Measurements from ENCODE around the gene SEMG1.

The SEMG1 gene, protein sequence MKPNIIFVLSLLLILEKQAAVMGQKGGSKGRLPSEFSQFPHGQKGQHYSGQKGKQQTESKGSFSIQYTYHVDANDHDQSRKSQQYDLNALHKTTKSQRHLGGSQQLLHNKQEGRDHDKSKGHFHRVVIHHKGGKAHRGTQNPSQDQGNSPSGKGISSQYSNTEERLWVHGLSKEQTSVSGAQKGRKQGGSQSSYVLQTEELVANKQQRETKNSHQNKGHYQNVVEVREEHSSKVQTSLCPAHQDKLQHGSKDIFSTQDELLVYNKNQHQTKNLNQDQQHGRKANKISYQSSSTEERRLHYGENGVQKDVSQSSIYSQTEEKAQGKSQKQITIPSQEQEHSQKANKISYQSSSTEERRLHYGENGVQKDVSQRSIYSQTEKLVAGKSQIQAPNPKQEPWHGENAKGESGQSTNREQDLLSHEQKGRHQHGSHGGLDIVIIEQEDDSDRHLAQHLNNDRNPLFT

DNA sequence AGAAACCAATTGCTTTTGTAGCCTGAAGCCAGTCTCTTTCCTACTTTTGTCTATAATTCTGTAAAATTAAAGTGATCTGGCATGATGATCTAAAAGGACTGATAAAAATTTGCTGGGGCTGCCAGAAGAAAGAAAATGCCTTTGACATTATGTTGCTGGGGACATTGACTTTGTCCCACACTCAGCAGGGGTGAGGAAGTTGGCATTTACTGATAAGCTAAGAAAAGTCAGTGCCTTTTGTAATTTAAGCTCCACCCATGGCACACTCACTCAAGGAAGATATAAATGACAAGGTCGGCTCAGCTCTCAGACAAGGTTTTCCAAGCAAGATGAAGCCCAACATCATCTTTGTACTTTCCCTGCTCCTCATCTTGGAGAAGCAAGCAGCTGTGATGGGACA, at the start of gene SEMG1:
Gene SEMG1 (plus strand): TSS at position 309 of the 400 bp plus-strand sequence. CDS start 21 bp downstream, at position 330.
- DNase-seq, result no peak

- DNase-seq, result no peak
These were observed 48.9 kb upstream of the SEMG1 start for GRCh38 chr20:45157962-45158361.

GRCh38 chr20:45163083-45163803, 43.6 kb upstream of the SEMG1 start:
- no peak for DNase-seq

- no peak for DNase-seq
These were observed 41.9 kb upstream of the SEMG1 start for GRCh38 chr20:45164906-45165305.

- DNase-seq, result no peak
These were observed 33.3 kb upstream of the SEMG1 start for GRCh38 chr20:45173522-45173921.

GRCh38 chr20:45174434-45175364, 32.1 kb upstream of the SEMG1 start, which contains the start of gene PI3:
TSS of gene PI3 (plus strand) at chr20:45174902. CDS start at chr20:45174923, 21 bp downstream.
- DNase-seq, result no peak

GRCh38 chr20:45176526-45177267, 30.1 kb upstream of the SEMG1 start:
- no peak for DNase-seq

DNA sequence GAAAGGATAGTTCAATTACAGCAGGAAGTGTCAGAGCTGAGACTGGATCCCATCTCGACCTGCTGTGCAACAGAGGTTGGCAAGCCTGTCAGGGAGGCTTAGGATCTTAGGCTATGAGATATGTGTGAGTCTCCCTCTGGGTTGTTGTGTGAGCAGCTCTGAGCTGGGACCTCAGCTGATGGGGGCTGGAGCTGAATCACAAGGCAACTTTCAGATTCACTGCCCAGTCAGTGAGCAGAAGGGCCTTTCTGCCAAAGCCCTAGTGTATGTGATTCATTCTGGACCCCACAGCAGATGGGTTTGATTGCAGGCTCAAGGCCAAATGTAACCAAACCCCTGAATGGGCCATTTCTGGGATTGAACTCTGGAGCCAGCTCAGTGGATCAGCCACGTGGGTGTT, 27.7 kb upstream of the SEMG1 start:
- DNase-seq, result no peak

DNA sequence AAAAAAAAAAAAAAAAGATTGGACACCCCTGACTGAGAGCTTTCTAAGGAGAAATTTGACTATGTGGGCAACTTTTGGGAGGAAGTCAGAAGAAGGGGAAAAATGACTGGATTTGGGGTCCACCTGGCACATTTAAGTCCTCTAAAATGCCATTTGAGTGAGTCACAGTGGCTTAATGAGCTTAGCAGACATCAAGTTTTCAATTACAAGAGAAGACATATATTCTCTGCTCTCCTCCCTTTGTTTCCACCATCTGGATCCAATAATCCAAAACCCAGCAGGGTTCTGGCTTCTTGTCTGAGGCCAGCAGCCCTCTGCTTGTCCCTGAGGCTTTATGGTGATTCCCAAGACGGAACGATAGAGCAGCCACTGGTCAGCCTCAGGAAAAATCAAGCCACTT, 25.2 kb upstream of the SEMG1 start:
- no peak for DNase-seq

DNA sequence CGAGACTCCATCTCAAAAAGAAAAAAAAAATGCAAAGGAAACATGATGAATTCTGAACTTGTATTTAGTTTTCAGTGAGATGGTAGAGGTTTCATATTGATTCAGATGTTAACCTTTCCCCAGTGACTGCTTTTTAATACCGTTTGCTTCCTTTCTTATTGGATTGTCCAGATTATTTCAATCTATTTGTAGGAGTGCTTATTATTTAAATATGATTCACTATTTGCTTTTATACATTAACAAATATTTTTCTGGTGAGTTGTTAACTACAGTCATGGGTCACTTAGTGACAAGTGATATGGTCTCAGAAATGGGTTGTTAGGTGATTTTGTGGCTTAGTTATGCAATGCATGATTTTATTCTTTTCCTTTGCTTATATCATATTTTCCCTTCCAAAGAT, 23.7 kb upstream of the SEMG1 start:
- DNase-seq, result no peak

GRCh38 chr20:45187693-45188092, 19.1 kb upstream of the SEMG1 start:
- no peak for DNase-seq

DNA sequence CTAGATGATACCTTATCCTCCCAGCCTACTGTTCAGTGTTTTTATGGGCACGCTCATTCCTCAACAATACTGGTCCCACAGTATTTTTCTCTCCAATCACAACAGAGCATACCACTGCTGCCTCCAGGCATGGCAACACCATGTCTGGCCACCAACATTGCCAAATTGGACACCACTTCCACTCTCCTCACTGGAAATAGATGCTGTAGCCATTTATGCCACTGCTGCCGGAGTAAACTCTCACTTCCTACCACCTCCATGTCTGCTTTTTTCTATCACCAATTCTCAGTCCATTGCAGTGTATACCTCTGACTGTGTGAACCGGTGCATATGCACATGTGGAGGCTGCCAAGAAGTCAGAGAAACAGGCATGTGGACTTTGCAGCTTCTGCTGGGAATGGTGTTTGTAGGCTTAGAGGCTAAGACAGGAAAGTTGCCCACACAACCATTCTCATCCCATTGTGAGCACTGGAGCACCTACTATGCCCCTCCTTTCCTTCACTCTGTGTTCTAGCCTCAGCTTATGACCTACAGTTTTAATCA, 17.7 kb upstream of the SEMG1 start:
- DNase-seq, result no peak

DNA sequence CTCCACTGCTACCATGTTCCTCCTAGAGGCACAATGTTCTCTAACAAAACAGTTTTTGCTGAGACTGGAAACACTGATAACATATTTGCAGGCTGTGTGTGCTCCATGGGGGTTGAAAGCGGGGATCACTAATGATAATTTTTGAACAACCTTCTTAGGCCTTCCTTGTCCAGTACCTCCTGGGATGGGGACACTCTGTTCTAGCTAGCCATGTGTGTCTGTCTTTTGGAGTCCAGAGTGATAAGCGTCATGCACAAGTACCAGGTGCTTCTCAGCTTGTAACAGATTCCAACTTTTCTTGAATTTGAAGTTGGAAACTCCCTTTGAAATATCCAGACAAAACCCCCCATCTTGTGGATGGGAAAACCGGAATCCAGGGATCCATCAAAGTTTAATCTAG, 17.0 kb upstream of the SEMG1 start:
- no peak for DNase-seq

GRCh38 chr20:45191926-45192325, 14.9 kb upstream of the SEMG1 start:
- DNase-seq, result no peak

DNA sequence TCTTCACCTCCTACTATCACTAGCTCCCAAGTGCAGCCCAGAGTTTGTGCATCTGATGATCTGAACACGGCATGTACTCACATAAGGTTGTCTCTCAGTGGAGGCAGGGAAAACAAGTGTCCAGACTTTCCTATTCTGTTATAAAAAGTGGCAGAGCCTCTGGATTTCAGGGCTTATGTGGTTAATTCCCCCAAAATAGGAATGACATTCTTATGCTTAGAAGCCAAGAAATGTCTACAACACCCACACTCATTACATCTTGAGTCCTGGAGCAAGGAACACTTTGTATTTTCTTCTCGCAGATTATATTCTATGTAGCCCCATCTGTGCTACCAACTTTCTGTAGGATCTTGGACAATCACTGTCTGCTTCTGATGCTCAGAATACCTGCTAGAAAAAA, 13.5 kb upstream of the SEMG1 start:
- no peak for DNase-seq

- DNase-seq, result no peak
These were observed 3.1 kb downstream of the SEMG1 start for GRCh38 chr20:45209924-45210323.

DNA sequence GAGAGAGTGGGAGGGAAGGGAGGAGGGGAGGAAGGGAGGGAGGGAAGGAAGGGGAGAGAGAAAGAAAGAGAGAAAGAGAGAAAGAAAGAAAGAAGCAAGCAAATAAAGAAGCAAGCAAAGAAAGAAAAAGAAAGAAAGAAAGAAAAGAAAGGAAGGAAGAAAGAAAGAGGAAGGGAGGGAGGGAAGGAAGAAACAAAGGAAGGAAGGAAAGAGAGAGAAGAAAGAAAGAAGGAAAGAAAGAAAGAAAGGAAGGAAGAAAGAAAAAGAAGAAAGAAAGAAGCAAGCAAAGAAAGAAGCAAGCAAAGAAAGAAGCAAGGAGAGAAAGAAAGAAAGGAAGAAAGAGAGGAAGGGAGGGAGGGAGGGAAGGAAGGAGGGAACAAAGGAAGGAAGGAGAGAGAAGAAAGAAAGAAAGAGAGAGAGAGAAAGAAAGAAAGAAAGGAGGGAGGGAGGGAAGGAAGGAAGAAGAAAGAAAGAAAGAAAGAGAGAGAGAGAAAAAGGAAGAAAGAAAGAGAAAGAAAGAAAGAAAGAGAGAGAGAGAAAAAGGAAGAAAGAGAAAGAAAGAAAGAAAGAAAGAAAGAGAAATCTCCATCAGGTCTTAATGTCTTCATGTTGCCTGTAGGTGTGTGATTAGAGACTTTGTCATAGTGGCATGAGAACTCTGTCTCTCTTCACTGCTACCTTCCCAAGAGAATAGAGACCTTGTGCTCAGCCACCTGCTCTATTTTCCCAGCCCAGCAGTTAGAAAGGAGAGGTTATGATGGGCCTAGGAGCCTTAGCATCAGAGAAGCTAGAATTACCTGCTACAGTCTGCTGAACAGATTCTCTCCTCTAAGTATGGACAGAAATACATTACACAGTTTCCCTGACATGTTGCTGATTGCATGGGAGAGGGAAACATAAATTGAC, 5.0 kb downstream of the SEMG1 start:
- DNase-seq, result no peak

DNA sequence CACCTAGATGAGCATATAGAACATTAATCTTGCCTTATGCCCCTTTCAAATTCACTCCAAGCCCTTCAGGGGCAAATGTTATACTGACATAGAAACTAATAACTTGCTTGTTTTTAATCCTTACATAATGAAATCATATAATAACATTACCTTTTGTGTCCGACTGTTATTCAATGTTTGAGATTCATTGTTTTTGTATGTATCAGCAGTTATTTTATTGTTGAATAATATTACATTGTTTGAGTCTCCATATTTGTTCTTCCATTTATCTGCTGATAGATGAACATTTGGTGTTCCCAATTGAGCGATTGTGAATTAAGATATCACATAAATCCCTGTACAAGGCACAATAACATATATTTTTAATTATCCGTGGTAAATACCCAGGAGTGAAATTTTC, 6.0 kb downstream of the SEMG1 start:
- no peak for DNase-seq

DNA sequence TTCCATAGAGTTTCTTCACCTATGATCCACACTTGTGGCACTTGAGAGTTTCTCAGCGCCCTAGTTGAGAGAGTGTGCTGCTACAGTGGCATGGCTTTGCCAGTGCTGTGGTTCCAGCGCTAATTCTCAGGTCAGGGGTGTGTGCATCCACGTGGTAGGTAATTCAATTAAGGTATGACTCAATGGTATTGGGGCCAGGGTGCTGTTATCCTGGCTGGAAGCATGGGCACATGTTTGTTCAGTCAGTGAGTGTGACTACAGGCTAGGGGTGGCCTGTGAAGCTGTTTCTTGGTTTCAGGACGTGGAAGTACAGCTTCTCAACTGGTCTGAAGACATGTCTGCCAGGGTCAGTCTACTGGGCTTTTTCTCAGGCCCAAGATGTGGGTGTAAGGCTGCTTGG, 11.3 kb downstream of the SEMG1 start:
- DNase-seq, result no peak

- DNase-seq, result no peak
These were observed 11.8 kb downstream of the SEMG1 start for GRCh38 chr20:45218636-45219035.

- no peak for DNase-seq
These were observed 14.2 kb downstream of the SEMG1 start, which contains the start of gene SEMG2 for GRCh38 chr20:45221076-45221475. TSS of gene SEMG2 (plus strand) at chr20:45221373. CDS start at chr20:45221390, 17 bp downstream.
